ENCODE measurements around the gene ASIC4. TPM values are rescaled to one million over a fixed set of nuclear protein-coding genes. Genes with fewer than 3 reads are reported as not detected.

Gene ASIC4
- total RNA-seq, 1 donor from 2014 or later = 0.16 TPM

- intact Hi-C loops (cut with micrococcal nuclease) = loop anchor here (5.0 to 10.0 kb wide), 3 partner anchors 145 to 785 kb away; partner anchors contain the start of genes DNAJB2 and TTLL4
Measured at GRCh38 chr2:219496825-219497494, 17.3 kb upstream of the ASIC4 start.

DNA sequence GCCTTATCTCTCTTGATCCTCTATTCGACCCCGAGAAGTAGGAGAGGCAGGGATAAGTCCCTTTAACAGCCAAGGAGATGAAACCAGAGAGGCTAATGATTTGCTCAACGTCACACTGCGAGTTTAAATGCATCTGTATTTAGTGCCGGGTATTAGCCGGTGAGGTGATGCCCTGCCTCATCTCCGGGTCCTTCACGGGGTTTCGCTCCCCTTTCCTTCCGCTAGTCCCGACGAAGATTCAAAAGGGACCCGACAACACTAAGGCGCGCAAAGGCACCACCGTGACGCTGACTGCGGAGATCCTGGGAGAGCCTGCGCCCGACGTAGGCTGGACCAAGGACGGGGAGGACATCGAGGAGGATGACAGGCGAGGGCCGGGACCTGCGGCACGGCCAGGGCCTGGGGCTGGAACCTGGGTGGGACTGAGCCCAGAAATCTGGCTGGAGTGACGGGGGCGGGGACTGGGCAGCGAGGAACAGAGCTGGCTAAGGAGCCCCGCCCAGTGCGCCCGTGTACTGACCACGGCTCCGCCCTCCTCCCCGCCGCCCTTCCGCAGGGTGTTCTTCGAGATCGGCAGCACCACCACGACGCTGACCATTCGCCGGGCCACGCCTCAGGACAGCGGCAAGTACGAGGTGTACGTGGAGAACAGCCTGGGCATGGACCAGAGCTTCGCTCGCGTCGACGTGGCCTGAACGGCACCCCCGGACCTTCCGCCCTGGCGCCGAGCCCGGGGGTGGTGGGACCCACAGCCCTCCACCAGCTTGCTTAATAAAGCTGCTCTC lies 16.6 kb upstream of the ASIC4 start:
- intact Hi-C loops (cut with micrococcal nuclease) = loop anchor here (1.0 to 10.0 kb wide), 7 partner anchors 12 to 785 kb away; partner anchors contain the start of genes CHPF, DNAJB2, STK11IP and TTLL4

- intact Hi-C loops (cut with micrococcal nuclease) = loop anchor here (1.0 to 10.0 kb wide), 7 partner anchors 11 to 786 kb away; partner anchors contain the start of genes CHPF, DNAJB2, STK11IP and TTLL4
Measured at GRCh38 chr2:219498280-219499057, 15.8 kb upstream of the ASIC4 start, which contains the start of gene GMPPA. TSS of gene GMPPA (plus strand) at chr2:219498891. CDS start at chr2:219499976, 1,085 bp downstream.

DNA sequence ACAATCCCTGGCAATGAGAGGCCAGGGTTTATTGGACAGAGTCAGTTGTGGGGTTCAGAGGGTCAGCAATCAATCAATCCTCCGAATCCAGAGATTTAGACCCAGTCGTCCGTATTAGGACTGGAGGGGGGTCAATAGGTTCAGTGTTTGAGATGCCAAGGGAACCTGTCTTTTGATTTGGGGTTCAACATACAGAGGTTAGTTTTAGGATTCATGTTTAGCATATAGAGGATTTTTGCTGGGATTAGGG lies 15.3 kb upstream of the ASIC4 start:
- intact Hi-C loops (cut with micrococcal nuclease) = loop anchor here (5.0 to 10.0 kb wide), 3 partner anchors 143 to 787 kb away; partner anchors contain the start of genes DNAJB2 and TTLL4

DNA sequence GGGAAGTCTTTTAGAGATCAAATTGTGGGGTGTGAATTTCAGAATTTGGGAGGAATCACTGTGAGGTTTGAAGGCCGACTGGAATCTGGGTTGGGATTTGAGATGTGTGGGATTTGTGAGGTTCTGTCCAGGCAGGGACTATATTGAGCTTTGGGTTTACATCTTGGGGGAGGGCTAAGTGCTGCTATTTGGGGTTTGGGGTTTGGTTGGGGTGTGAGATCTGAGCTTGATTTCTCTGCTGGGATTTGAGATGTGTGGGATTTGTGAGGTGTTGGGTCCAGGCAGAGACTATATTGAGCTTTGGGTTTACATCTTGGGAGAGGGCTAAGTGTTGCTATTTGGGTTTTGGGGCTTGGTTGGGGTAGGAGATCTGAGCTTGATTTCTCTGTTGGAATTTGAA lies 14.7 kb upstream of the ASIC4 start:
- intact Hi-C loops (cut with micrococcal nuclease) = loop anchor here (5.0 to 10.0 kb wide), 3 partner anchors 143 to 787 kb away; partner anchors contain the start of genes DNAJB2 and TTLL4

GRCh38 chr2:219500135-219500534 lies 14.1 kb upstream of the ASIC4 start:
- intact Hi-C loops (cut with micrococcal nuclease) = no loop called here

GRCh38 chr2:219501849-219502248 lies 12.4 kb upstream of the ASIC4 start:
- intact Hi-C loops (cut with micrococcal nuclease) = no loop called here

DNA sequence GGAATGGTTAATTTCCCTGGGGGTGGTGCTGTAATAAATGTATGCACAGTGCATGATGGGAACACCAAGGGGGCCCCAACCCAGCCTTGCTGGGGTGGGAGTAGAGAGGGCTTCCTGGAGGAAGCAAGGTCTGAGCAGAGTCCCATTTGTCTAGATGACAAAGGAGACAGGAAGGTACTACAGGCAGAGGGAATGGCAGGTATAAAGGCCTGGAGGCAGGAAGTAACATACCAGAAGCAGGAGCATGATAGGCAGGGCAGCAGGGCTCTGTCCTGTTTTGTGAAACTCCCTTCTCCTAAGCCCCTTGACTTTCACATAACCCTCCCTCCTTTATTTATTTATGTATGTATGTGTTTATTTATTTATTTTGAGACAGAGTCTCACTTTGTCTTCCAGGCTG lies 11.7 kb upstream of the ASIC4 start:
- intact Hi-C loops (cut with micrococcal nuclease) = no loop called here

DNA sequence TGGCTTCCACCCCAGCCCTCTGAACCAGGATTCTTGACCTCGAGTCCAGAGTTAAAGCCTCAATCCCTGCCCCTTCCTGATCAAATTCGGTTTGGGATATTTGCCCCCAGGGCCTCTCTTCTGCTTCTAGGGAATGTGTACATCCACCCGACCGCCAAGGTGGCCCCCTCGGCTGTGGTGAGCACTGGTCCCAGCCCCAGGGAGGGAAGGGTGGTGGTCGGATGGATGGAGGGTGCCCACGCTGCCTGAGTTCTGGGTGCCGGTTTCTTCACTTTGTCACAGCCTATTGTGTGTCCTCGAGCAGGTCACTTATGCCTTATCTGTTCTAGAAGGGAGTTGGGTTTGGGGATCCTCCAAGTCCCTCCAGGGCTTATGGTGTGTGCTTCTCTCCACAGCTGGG lies 8.7 kb upstream of the ASIC4 start:
- intact Hi-C loops (cut with micrococcal nuclease) = no loop called here

GRCh38 chr2:219506153-219506801 lies 8.0 kb upstream of the ASIC4 start:
- intact Hi-C loops (cut with micrococcal nuclease) = no loop called here

GRCh38 chr2:219506802-219507526 lies 7.3 kb upstream of the ASIC4 start:
- intact Hi-C loops (cut with micrococcal nuclease) = no loop called here

GRCh38 chr2:219507581-219508443 lies 6.5 kb upstream of the ASIC4 start:
- intact Hi-C loops (cut with micrococcal nuclease) = no loop called here

- intact Hi-C loops (cut with micrococcal nuclease) = no loop called here
Measured at GRCh38 chr2:219508444-219508734, 5.9 kb upstream of the ASIC4 start.

DNA sequence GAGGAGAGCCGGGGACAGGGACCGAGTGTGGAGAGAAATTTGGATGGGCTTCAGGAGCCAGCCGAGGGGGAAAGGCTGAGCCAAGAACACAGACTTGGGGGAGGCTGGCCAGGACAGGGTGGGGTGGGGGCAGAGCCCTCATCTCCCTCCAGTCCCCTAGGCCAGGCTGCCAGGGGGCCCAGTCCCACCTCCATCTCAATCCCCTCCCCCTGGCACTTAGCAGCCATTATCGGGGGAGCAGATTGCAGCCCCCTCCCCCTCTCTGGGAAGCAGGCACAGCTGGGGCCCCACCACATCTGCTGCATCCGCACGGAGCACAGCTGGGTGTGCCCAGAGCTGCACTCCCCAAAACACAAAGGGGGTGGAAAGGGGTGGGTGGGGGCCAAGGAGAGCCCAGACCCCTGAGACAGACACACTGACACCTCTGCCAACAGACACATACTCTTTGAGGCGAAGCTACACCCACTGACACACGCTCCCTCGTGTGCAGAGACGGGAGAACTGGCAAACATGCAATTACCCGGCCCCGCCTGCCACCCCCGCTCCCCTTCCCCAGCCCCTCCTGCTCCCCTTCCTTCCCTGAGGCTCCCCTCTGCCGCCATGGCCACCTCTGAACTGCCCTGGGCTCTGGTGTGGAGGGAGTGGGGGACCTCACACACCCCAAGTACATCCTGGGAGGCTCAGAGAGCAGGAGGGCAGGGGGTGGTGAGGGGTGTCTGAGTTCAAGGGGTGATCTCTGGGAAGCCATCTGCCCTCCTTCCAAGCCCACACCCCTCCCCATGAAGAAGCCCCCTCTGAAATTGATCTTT lies 5.1 kb upstream of the ASIC4 start:
- intact Hi-C loops (cut with micrococcal nuclease) = loop anchor here (1.0 kb wide), 1 partner anchor 11 kb away; the partner anchor contains the start of gene GMPPA

- intact Hi-C loops (cut with micrococcal nuclease) = loop anchor here (1.0 kb wide), 1 partner anchor 12 kb away; the partner anchor contains the start of gene GMPPA
Measured at GRCh38 chr2:219509780-219510511, 4.3 kb upstream of the ASIC4 start.

DNA sequence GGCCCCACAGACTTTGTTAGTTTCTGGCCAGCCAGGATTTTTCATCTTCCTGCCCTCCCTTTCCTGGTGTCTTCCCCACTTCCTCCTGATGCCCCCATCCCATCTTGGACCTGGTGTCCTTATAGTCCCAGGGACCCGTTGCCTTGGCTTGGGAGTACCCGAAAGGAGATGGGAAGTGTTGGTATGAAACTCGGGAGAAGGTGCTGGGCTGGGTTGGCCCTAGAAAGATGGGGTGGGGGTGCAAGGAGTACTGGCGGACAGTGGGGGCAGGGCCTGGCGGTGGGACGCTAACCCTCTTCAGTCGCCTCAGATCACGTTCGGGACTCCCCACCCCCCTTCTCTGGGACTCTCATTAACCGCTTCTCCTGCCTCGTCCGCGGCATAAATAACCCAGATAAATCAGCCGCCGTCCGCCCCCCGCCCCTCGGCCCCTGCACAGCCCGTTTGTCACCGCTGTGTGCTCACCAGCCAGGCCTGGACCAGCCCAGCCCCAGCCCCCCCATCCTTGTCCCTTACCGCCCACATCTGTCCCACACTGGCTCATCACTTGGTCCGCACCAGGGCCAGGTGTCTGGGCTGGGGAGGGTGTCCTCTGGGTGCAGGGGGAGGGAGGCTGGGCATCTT lies 3.7 kb upstream of the ASIC4 start:
- intact Hi-C loops (cut with micrococcal nuclease) = no loop called here

GRCh38 chr2:219511547-219512325 lies 2.5 kb upstream of the ASIC4 start:
- intact Hi-C loops (cut with micrococcal nuclease) = no loop called here

All from T-helper 2 cell treated with Interferon-gamma antibody and Interleukin-4, amounts not matched to agents 100 ng/mL and 5 ng/mL, for 36 hours (primary cell).